Activated CD8-positive, alpha-beta memory T cell treated with anti-CD3 and anti-CD28 coated beads, Interleukin-2, amount 50 U/mL, for 1 hour (primary cell): ENCODE measurements around the gene GABPB1.
A peak's percentile ranks its signal among the peaks of the same experiment; 100 is the strongest.
"Not testable (repeated sequence)": the region's sequence is repeated elsewhere in the genome, so short reads cannot be mapped to it uniquely, and the experiment has no call there.

Experiments used
- DNase-seq: peaks from one replicate; pipeline ENCODE4 v3.0.0-alpha.2; 2020; ENCODE audit errors: extremely low read depth

The GABPB1 gene

DNA sequence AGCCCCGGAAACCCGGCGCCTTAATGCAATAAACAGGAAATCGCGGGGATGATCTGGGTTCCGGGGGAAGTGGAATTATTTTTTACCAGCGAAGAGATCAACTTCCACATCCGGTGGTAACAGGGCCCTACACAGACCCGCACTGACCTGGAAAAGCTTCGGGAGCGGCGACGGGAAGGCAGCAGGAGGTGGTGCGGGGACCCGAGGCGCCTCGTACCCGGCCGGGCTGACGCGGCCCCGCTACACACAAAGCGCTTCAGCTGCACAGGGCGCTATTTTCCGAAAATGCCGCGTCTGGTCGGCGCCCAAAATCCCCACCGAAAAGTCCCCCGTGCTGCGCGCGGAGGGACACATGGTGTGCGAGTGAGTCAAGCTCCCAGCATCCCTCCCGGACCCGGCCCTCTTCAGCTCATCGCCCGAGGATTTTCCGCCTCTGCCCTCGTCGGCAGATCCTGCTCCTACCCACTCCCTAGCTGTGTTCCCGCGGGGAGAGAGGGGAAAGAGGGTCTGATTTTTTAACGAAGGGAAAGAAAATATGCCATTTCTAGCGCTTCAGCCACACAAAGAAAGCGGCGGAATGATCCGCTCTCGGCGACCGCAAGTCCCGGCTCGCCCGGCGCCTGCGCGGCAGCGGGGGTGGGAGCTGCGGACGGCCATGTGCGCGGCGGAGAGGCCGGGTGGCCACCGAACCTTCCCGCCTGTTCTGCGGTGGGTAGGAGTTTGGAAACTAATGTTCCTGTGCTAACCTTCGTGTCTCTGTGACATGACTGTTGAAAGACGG is at the start of gene GABPB1:
Gene GABPB1, minus strand, starts transcription at position 361 of the 781 bp plus-strand sequence. CDS start 45,400 bp downstream, outside the sequence.
- DNase-seq = peak; percentile 62

DNA sequence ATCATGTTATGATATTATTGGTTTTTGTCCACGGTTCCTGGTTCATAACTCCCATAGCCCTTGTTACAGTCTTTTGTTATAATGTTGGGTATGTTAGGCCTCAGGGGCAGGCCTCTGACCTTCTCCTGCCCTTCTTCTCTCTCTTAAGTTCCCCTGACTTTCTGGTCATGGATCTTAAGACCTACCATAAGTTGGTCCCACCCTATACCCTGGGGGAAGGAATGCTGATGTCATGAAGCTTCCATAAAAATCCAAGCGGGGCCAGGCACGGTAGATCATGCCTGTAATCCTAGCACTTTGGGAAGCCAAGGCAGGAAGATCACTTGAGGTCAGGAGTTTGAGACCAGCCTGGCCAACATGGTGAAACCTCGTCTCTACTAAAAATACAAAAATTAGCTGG is 36.6 kb upstream of the GABPB1 start:
- not testable (repeated sequence) for DNase-seq

DNA sequence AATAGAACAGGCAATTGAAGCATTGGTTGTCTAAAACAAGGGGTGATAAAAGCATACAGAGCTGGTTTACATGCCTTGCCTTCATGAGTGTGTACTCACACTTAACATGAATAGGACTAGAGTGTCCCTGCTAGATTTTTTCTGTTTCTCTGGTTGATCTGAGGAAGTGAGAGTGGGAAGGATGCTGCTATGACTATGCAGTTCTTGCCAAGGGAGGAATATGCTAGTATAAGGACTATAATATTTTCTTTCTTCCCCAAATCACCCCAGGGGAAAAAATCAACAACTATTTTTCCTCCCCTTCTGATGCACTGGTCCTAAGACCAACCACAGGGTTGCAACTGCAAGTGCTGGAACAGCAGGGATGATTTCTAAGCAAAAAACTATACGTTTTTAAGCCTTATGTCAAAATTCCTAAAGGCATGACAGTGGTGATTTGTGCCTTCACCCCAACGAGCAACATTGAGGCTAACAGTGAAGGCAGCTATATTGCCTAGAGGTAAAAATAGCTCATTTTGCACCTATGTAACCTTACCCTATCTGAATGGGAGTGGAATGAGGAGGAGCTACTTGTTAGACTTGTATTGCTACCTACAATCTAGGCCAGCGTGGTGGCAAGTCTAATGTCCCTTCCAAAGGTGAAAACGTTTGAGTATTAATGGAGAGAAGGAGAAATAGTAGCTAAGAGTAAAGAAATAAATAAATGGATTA is 35.7 kb upstream of the GABPB1 start:
- DNase-seq = no peak

DNA sequence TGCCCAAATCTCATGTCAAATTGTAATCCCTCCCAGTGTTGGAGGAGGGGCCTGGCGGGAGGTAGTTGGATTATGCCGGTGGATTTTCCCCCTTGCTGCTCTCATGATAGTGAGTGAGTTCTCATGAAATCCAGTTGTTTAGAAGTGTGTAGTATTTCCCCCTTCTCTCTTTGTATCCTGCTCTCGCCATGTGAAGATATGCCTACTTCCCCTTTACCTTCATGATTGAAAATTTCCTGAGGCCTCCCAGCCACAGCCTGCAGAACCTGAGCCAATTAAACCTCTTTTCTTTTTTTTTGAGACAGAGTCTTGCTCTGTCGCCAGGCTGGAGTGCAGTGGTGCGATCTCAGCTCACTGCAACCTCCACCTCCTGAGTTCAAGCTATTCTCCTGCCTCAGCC is 27.4 kb upstream of the GABPB1 start:
- DNase-seq = not testable (repeated sequence)

DNA sequence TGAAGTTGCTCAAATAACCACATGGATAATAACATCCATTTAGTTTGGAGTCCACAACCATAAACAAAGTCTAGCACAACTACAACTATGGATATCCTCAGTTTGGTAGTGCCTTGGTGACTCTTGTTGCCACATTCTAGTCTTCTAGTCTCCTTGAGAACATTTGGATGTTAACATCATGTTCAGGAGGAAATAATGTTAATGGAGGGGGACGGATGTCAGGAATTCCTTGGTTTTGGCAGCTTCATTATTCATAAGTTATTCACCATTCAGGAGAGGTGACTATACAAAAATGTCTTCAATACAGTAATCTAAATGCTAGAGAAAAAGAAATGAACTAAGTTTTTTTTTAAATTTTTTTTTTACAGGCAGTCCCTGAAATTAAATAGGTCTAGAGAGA is 26.4 kb upstream of the GABPB1 start:
- DNase-seq = no peak

DNA sequence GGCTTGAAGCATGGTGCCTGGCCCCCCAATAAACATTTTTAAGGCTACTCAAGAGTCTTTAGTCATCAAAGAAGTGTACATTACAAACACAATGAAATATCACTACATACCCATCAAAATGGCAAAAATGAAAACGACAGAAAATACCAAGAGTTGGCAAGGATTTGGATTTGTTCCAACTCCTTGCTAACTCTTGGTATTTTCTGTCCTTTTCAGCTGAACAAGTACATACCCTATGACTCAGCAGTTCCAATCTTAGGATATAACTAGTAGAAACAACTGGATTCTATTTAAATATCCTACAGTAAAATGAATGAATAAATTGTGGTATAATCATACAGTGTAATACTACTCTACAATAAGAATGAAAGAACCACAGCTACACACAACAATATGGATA is 25.1 kb upstream of the GABPB1 start:
- no peak for DNase-seq

DNA sequence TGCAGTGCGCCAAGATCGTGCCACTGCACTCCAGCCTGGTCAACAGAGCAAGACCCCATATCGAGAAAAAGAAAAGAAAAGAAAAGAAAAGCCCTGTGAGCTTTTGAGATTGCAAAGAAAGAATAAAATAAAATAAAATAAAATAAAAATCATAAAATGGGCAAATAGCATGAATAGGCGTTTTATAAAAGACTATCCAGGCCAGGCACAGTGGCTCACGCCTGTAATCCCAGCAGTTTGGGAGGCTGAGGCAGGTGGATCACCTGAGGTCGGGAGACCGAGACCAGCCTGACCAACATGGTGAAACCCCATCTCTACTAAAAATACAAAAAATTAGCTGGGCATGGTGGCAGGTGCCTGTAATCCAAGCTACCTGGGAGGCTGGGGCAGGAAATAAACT is 24.4 kb upstream of the GABPB1 start:
- not testable (repeated sequence) for DNase-seq

DNA sequence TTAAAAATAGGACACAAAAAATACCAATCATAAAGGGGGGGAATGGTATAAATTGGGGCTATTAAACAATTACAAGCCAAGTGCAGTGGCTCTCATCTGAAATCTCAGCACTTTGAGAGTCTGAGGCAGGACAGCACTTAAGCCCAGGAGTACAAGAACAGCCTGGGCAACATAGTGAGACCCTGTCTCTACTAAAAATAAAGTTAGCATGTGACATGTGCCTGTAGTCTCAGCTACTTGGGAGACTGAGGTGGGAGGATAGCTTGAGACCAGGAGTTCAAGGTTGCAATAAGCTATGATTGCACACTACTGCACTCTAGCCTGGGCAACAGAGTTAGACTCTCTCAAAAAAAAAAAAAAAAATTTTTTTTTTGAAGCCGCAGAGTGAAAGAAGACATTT is 23.8 kb upstream of the GABPB1 start:
- DNase-seq = no peak

DNA sequence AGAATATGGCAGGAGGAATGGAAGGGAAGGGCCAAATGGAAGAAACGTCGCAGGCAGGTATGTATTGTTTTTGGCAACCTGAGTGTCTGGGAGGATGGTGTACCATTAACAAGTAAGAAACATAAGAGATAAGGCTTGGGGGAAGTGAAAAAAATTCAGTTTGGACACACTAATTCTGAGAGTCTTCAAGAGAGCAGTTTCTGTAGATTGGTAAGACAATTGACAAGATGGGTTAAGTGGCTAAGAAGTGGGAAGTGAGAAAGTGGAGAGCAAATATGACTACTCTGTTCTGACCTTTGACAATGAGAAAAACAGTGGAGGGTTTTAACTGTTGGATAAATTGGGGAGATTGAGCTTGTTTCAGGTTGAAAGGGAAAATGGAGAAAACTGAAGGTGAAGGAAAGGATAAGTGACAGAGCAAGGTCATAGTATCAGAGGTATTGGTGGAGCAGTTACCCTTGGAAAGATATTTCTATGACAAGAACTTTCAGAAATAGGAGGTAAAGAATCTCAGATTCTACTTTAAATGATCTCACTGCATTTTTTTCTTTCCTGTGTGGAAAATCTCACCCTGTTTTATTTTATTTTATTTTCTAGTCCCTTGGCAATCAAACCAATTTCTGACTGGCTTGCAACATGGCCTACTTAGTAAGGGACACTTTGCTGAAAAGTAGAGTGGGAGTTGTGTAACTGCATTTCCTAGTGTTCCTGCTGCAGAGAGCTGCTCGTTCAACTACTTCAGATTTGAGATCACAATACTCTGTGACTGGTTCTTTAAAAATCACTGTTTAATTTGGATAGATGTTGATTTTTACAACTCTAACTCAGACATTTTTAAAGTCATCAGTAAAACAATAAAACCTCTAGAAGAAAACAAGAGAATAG is 23.1 kb upstream of the GABPB1 start:
- DNase-seq = no peak

DNA sequence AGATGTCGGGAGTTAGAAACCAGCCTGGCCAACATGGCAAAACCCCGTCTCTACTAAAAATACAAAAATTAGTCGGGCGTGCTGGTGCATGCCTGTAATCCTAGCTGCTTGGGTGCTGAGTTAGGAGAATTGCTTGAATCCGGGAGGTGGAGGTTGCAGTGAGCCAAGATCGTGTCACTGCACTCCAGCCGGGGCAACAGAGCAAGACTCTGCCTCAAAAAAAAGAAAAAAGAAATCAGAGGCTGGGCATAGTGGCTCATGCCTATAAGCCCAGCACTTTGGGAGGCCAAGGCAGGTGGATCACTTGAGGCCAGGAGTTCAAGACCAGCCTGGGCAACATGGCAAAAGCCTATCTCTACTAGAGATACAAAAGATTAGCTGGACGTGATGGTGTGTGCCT is 14.6 kb upstream of the GABPB1 start:
- not testable (repeated sequence) for DNase-seq

DNA sequence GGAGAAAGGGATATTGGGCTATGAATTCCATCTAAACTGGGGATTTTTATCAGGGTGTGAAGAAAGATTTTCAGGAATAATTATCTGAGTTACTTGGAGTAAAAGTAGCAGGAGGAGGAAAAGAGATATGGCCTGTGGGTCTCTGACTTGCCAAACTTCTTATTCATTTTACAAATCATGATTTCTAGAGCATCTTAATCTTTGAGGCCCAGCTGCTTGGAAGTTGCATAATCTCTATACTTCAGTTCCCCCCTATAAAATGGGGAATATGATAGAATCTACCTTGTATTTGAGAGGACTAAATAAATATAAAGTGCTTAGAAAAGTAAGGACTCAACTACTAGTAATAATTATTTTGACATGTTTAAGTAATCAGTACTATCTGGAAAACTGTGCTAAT is 11.0 kb upstream of the GABPB1 start:
- DNase-seq = no peak

DNA sequence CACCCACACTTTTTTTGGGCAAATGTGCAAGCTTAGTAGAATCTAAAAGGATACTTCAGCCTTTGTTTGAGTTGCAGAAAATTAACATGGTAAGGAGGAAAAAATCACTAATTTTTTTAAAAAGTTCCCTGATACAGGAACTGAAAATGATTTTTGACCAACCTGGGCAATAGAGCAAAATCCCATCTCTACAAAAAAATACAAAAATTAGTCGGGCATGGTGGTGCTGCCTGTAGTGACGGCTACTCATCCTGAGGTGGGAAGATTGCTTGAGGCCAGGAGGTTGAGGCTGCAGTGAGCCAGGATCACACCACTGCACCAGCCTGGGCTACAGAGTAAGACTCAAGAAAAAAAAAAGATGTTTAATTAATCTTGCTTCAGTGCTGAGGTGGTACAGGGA is 10.6 kb upstream of the GABPB1 start:
- DNase-seq = no peak

DNA sequence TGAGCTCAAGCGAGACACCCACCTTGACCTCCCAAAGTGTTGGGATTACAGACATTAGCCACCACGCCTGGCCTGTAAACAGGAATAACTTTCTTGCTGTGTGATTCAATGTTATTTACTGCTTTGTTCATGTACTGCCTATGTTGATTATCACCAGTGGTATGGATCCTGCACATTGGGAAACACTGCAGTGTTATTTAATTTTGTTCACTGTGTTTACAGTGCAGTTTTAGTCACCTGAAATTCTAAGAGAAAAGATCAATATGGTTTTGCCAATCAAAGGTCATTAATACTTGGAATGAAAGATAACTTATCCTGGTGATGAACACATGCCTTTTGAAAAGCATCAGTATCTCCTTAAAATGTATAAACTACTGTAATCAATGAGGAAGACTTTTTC is 8.6 kb upstream of the GABPB1 start:
- DNase-seq = no peak

DNA sequence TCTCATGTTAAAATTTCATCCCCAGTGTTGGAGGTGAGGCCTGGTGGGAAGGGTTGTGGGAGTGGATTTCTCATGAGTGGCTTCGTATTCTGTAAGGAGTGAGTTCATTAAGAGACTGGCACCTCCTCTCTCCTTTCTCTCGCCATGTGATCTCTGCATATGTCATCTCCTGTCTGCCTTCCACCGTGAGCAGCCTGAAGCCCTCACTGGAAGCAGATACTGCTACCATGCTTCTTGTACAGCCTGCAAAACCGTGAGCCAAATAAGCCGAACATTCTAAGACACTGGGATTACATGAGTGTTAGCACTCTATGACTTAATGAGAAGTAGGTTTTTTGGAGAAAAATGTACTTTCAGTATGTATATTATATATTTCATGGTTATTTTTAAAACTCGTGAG is 6.8 kb upstream of the GABPB1 start:
- no peak for DNase-seq

DNA sequence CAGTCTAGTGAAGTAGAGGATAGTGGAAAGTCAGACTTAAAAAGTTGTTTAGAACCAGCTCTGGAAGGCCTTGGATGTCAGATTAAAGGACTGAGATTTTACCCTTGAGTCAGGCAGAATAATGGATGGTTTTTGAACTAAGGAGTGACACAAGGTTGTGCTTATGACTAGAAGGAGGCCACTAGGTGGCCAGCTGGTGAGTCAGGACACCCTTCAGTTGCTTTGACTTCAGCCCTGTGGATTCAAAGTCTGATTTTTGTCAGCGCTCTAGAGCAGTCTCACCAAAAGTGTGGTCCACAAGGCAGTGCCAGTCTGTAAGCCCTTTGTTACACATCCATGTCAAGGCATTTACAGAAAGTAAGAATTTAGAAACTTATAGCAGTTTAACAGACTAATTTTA is 3.8 kb upstream of the GABPB1 start:
- no peak for DNase-seq

DNA sequence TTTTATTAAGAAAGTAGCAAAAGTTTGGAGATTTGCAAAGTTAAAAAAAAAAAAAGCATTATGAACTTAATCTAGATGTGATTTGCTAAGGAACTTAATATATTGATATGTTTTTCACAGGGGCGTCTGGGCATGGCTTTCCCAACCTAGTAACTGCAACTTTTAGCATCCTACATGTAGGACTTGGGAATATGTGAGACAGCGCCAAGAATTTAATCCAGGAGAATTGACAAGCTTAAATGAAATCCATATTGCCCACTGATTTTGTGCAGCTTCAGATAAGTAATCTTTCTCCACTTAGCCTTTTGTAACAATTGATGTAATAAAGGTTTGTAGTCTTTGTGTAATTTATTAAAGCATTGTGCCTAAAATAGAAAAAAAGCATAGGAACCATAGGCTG is 982 bp upstream of the GABPB1 start:
- no peak for DNase-seq

DNA sequence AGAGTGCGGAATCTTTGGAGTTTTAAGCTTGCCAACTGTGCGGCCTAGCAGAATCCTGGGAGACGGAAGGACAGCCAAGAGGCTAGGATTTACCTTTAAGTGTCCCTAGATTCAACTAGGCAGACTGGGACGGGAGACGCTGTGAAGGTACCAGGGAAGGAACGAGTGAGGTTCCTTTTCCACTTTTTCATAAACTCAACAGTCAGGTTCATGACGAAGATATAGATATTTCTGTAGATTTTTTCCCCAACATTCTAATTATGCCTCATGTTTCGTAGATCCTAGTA is 564 bp upstream of the GABPB1 start:
- DNase-seq = no peak

DNA sequence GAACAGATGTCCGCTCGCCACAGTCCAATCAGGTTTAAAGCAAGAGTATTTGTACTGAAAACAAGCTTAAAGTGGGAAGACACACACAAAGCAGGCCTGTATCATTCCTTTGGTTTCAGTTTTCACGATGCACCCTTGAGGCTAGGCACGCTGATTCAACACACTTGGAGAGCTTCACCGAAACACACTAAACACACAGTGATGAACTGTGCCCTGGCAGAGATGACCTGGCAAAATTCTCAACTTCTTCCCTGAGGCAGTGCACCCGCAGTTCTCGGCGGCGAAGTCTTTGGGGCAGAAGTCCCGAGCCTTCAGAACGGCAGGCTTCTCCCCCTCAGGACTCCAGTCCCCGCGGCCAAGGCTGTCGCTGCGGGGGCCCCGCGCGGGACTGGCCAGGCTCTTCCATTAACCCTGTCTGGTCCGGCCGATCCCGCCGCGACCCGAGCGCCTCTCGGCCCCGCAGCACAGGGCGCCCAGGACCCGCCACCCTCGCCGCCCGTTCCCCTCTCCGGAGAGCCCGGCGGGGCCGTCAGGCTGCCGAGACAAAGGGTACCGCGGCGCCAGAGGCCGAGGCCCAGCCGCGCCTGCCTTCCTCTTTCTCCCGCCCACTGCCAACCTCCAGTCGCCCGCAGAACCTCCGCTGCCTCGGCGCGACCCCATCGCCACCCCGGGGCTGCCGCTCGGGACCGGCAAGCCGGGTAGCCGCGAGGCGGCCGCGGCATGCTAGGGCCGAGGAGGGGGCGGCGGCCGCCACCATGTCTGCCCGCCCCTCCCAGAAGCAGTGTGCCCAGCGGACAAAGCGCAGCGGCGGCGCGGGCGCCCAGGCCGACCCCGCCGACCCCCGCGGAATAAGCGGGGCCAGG is 792 bp downstream of the GABPB1 start:
- peak; percentile 12 for DNase-seq

DNA sequence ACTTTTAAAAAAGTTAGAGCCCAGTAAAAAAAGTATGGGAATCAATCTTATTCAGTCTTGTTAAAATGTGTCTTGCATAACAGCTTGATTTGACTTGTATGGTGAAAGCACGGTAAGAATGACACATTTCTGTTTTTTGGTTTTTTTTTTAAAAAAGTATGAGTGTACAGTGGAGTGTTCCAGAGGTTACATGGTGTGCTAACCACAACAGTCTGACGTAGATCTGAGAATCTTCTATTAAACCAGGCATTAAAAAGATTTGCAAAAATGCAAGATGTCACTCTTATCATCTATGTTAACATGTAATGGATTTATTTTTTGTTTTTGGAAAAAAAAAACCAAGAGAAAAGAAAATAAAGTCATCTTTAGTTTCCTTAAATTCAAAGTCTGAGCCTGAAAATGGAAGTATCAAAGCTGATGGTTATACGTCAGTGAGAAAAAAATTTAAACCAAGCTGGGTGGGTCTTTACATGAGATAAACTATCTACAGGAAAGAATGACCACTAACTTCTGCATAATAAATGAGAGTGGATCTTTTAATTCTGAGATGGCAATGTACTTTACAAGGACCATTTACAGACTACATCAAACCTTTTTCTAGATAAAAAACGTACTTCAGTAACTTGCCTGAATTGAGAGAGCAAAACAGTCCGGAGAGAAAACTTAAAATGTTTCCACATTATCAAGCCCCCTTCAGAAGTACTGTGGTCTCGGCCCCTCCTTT is 1.6 kb downstream of the GABPB1 start:
- no peak for DNase-seq

DNA sequence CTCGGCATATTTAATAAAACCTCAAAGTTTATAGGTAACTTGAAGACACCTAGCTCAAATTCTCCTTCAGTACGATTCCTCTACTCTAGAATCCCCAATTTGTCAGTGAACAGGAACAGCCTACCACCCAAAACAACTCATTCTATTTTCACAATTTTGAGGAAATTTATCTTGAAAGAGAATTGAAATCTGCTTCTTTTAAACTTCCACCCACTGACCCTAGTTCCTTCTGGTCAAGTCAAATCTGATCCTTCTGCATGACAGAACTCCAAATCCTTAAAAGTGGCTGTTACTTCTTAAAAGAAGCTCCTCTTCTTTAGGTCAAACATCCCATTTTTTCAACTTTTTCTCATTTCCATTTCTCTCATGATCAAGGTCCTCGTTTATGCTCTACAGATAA is 4.4 kb downstream of the GABPB1 start:
- DNase-seq = no peak

DNA sequence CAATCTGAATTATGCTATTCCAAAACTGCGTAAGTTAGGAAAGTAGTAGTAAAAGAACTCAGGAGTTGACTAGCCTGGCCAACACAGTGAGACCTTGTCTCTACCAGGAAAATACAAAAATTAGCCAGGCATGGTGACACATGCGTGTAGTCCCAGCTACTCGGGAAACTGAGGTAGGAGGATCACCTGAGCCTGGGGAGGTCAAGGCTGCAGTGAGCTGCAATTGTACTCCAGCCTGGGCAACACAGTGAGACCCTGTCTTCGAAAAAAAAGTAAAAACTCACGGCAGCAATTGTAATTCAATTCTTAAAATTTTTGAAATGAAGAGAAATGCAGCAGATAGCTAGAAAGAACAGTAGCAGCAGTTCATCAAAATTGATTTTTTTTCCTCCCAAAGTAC is 9.7 kb downstream of the GABPB1 start:
- no peak for DNase-seq
